HG03064 (cell line): ENCODE data around the gene DBNL.
A peak's percentile ranks its signal among the peaks of the same experiment; 100 is the strongest.

Experiments
- ATAC-seq: cut with Tn5 transposase; IDR thresholded peaks from one replicate; pipeline ENCODE4 v1.9.1; 2021; ENCODE audit warnings: low read depth; ENCODE audit not compliant: unreplicated experiment

DBNL gene

GRCh38 chr7:44095781-44096180 is 51.3 kb downstream of the DBNL start:
- no peak for ATAC-seq

DNA sequence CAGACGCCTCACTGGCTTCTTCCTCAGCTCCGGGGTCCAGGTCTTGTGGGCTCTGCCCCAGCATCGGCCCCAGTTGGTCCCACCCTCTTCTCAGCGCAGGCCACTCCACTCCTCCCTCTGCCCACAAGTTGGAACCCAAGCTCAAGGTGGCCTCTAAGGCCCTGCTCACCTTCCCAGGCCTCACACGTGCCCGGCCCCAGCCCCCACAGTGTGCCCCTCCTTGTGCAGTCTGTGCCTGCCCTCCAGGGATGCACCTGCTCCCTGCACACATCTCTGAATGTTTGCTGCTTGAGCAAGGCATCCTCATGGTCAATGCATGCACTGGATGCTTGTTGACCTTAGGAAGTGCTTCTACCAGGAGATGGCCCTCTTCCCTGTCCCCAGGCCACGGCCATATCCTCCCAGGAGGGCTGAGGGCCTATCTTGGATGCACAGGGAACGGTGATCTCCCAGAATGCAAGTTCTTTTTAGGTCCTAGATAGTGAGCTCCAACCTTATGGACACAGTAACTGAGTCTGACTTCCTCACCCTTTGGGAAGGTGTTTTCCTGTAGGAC is 51.9 kb downstream of the DBNL start:
- no peak for ATAC-seq

DNA sequence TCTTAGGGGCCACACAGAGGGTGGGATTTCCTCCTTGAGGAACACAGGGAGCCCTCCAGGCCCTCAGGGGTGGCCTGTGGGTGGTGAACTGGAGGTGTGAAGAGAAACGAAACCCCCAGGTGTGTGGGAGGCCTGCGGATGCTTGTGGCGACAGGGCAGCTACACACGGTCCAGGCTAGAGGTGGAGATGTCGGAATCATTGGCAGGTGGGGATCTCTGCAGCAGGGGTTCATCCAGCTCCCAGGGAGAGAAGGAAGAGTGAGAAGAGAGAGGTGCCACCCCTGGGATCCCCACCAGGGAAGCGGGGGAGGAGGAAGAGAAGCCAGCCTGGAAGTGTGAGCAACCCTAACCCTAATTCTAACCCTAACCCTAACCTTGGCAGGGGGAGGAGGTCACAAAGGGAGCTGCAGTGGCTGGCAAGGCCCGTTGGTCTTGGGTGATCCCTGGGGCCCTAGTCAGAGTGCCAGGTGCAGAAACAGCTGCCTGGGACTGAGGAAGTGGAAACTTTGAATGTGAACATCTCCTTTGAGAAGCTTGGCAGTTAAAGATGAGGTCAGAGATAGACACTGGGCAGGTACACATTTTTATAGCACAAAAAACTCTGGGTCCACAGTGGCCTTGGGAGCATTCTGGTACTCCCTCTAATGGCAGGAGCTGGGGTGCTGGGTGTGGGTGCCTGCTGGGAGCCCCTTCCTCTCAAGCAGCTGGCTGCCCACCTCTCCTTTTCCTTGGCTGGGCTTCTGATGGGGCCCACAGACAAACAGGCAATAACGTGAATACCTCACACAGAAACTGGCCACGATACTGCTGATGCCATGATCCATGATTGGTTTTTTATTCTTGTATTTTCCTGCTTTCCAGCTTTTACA is 52.8 kb downstream of the DBNL start:
- ATAC-seq, result peak; percentile 68

DNA sequence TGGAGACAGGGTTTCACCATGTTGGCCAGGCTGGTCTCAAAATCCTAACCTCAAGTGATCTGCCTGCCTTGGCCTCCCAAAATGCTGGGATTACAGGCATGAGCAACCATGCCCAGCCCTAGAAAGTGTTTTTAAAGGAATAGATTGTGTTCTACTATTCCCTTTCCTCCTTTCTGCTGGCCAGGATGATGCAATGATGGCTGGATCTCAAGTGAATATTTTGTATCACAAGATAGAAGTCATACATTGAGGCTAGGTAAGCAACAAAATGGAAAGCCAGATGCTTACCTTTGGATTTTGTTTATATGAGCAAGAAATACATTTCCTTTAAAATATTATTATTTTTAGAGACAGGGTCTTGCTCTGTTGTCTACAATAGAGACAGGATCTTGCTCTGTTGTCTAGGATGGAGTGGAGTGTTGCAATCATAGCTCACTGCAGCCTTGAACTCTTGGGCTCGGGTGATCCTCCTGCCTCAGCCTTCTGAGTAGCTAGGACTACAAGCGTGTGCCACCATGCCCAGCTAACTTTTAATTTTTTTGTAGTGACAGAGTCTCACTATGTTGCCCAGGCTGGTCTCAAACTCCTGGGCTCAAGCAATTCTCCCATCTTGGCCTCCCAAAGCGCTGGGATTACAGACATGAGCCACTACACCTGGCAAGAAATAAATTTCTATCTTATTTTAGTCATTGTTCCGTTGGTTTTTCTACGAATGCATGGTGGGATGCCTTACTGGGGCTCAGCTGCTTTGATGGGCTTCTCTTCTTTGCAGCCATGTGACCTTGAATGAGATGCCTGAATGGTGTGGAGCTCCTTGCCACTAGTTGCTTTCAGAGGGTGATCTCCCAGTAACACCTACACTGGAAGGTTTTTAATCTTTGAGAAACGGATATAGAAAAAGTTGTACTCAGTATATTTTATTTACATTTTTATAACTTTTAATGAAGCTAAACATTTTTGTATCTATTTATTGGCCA is 53.9 kb downstream of the DBNL start:
- no peak for ATAC-seq

DNA sequence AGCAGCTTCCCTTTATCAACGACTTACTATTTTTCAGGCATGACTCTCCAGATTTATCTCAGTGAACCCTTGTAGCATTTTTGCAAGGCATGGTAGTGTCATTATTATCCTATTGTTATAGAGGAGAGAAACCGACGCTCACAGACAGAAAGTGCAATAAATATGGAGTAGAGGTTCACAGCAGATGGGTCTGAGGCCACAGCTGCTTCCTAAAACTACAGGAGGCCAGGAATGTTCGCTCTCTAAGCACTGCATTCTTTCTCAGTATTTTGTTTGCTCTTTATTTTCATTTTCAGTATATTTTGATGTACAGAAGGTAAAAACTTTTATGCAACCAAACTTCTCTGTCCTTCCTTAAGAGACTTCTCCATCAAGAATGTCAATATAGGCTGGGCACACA is 55.2 kb downstream of the DBNL start:
- no peak for ATAC-seq

GRCh38 chr7:44100458-44101302 is 56.2 kb downstream of the DBNL start:
- ATAC-seq, result no peak

GRCh38 chr7:44101303-44101965 is 56.9 kb downstream of the DBNL start:
- ATAC-seq, result no peak

DNA sequence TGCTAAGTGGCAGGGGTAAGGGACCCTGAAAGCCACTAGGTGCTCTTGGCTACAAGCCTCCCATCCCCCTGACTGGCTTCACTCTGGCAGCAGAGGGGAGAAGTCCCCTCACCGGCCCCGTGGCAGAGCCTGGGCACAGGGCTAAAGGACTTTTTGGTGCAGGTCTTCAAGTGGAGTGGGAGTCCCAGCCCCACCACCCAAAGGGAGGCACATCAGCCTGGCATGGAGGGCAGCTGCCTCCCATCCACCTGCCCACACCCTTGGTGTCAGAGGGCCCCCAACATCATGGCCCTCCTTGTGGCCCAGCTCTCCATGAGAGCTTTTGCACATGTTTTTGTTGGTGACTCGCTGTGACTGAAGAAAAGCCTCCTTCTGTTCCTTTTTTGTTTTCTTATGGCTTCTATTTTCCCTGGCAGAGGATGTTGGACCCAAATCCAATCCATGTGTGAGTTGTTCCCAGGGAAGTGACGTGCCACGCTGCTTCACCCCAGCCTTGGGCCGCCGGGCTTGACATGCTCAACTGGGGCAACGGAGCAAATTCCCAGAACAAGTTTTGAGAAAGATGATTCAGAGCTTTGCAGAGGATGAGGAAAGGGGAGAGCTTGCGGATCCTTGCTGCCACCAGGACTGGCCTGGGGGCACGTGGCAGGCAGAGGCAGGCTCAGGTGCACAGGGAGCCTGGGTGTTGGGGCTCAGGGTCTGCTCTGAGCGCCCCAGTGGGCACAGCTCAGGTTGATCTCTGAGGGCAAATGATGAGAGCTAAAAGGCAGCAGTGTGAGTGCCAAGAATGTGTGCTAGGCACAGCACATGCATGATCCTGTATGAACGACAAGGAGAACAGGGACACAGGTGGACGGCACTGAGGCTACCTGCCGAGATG is 57.7 kb downstream of the DBNL start:
- ATAC-seq, result no peak

- ATAC-seq, result no peak
These were observed 58.5 kb downstream of the DBNL start for GRCh38 chr7:44102846-44103565.

DNA sequence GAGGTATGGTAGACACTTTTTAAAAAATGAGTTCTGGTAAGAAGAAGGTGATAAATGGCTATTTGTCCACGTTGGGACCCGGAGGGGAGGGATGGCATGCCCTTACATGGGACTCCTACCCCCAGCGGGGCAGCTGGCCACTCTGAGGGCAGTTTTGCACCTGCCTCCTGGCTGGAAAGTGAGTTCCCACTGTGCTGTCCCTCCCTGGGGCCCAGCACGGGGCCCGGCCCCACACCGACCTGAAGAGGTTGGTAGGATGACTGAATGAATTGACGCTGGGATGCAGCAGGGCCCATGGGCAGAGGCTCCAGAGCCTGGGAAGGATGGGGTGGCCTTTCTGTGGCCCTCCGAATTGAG is 59.0 kb downstream of the DBNL start:
- no peak for ATAC-seq

- no peak for ATAC-seq
These were observed 59.7 kb downstream of the DBNL start, which contains the start of gene AEBP1 for GRCh38 chr7:44103923-44104859. Gene AEBP1 (plus strand): TSS chr7:44104345. CDS start chr7:44104666, 321 bp downstream.

DNA sequence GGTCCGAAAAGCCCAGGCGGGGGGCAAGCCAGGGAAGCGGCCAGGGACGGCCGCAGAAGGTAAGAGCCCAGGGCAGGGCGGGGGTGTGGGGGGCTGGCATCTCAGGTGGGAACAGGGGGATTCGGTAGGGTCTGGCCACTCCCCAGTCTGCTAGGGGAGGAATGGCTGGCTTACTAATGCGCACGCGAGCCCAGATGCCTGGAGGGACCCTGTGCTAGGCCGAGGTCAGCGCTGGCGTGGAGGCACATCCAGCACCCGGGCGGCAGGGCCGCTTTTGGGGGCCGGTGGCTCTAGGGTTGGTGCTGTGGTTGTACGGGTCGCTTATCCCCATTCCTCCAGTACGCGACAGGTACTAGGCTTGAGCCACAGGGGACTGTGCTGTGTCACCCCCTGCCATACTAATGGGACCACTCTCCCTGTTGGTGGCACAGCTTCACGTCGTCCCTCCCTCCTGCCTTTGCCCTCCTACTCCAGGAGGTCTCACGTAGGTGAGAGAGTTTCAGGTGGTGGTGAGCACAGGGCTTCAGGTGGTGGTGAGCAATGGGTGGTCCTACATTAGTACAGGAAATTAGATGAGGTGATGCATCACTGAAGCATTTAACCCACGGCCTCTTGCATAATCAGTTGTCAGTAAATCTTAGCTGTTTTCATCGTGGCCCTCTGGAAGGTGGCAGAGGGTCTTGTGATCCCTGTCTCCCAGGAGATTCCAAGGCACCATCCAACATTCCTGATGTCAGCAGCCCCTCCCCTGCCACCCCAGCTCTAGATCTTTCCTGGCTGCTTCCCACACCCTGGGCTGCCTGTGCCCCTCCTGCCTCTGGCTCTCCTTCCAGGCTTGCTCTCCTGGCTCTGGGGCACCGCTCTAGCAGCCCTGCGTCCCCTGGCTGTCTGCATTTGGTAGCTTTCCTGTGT is 60.6 kb downstream of the DBNL start:
- ATAC-seq, result no peak

DNA sequence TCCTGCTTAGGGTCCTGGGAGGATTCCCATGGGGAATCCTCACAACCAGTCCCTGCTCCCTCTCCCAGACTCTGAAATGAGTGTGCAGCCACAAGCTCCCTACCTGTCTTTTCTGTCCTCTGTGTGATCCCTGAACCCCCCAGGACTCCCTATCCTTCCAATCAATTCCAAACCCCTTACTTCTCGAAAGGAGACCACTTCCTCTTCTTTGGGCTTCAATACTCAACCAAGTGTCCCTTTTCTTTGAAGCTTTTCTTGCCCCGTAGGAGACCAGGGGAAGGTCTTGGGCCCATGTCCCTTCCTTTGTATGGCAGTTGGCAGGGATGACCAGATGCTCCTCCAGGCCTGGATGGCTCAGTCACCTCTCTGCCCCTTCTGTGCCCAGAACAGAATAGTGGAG is 61.3 kb downstream of the DBNL start:
- no peak for ATAC-seq

DNA sequence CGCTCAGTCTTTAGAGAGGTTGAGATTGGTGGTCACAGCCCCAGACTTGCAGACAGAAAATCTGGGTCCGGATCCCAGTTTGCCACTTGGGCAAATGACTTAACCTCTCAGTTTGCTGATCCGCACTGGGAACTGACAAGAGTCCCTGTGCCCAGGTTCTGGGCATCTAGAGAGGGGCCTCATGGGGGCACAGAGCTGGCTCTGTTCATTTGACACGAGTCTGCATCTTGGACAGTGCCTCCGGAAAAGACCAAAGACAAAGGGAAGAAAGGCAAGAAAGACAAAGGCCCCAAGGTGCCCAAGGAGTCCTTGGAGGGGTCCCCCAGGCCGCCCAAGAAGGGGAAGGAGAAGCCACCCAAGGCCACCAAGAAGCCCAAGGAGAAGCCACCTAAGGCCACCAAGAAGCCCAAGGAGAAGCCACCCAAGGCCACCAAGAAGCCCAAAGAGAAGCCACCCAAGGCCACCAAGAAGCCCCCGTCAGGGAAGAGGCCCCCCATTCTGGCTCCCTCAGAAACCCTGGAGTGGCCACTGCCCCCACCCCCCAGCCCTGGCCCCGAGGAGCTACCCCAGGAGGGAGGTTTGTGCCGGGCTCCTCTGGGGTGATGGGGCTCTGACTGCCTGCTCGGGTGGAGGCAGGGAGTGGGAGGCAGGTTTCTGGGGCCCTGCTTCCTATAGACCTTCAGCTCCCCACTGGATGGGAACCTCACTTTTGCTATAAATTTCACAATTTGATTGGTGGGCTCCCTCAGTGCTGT is 62.0 kb downstream of the DBNL start:
- no peak for ATAC-seq
